Measurements from ENCODE around the gene VPS8.

VPS8 gene

GRCh38 chr3:184815046-184815930, 3.3 kb downstream of the VPS8 start:
- H3K4me3 ChIP-seq (replicated peaks in 1 of 2; ENCODE audit: low read depth in 2 of 2, low read length in 2 of 2), result no peak overlapping the region
- no peak for TF ChIP-seq CTCF (IDR thresholded peaks at IDR 0.05; ENCODE audit: low read depth, low read length)
- DNase-seq (ENCODE audit: low read depth in 2 of 2), result peak; percentile 59 to 83

GRCh38 chr3:184816614-184817013, 4.6 kb downstream of the VPS8 start:
- no peak for TF ChIP-seq CTCF (IDR thresholded peaks at IDR 0.05; ENCODE audit: low read depth, low read length)
- H3K4me3 ChIP-seq (replicated peaks in 1 of 2; ENCODE audit: low read depth in 2 of 2, low read length in 2 of 2), result no peak overlapping the region
- peak in 1 of 2 donors; percentile 55 for DNase-seq (ENCODE audit: low read depth in 2 of 2)

- H3K4me3 ChIP-seq (replicated peaks in 1 of 2; ENCODE audit: low read depth in 2 of 2, low read length in 2 of 2), result no peak overlapping the region
- DNase-seq (ENCODE audit: low read depth in 2 of 2), result no peak
- TF ChIP-seq CTCF (IDR thresholded peaks at IDR 0.05; ENCODE audit: low read depth, low read length), result no peak
Observed at GRCh38 chr3:184820525-184820924, 8.6 kb downstream of the VPS8 start.

GRCh38 chr3:184821034-184821433, 9.1 kb downstream of the VPS8 start:
- no peak overlapping the region for H3K4me3 ChIP-seq (replicated peaks in 1 of 2; ENCODE audit: low read depth in 2 of 2, low read length in 2 of 2)
- DNase-seq (ENCODE audit: low read depth in 2 of 2), result no peak
- no peak for TF ChIP-seq CTCF (IDR thresholded peaks at IDR 0.05; ENCODE audit: low read depth, low read length)

GRCh38 chr3:184822081-184822480, 10.1 kb downstream of the VPS8 start:
- no peak for TF ChIP-seq CTCF (IDR thresholded peaks at IDR 0.05; ENCODE audit: low read depth, low read length)
- DNase-seq (ENCODE audit: low read depth in 2 of 2), result no peak
- no peak overlapping the region for H3K4me3 ChIP-seq (replicated peaks in 1 of 2; ENCODE audit: low read depth in 2 of 2, low read length in 2 of 2)

- DNase-seq (ENCODE audit: low read depth in 2 of 2), result peak in 1 of 2 donors; percentile 35
- TF ChIP-seq CTCF (IDR thresholded peaks at IDR 0.05; ENCODE audit: low read depth, low read length), result no peak
- H3K4me3 ChIP-seq (replicated peaks in 1 of 2; ENCODE audit: low read depth in 2 of 2, low read length in 2 of 2), result no peak overlapping the region
Observed at GRCh38 chr3:184822654-184823053, 10.7 kb downstream of the VPS8 start.
